Measurements from ENCODE around the gene CCDC97.
"Not testable (repeated sequence)": the region's sequence is repeated elsewhere in the genome, so short reads cannot be mapped to it uniquely, and the experiment has no call there.

The CCDC97 gene
- long read RNA-seq, donor 1, transcript CCDC97-201 (5 exons, 3,322 nt) = major isoform, 10 of 10 reads
- long read RNA-seq, donor 1, partial matches to known transcripts = 0 of 10 reads
- long read RNA-seq, donor 1, other reads (novel, unspliced or antisense) = 0 of 10 reads
- long read RNA-seq, donor 2, partial matches to known transcripts = 0 of 2 reads
- long read RNA-seq, donor 2, other reads (novel, unspliced or antisense) = 0 of 2 reads
- long read RNA-seq, donor 3 = 0 reads
- long read RNA-seq, donor 4, partial matches to known transcripts = 0 of 3 reads
- long read RNA-seq, donor 4, other reads (novel, unspliced or antisense) = 0 of 3 reads
- long read RNA-seq, donor 5, transcript CCDC97-201 (5 exons, 3,322 nt) = major isoform, 7 of 8 reads
- long read RNA-seq, donor 5, partial matches to known transcripts = 0 of 8 reads
- long read RNA-seq, donor 5, other reads (novel, unspliced or antisense) = 0 of 8 reads
- long read RNA-seq, donor 6, transcript CCDC97-201 (5 exons, 3,322 nt) = major isoform, 9 of 9 reads
- long read RNA-seq, donor 6, partial matches to known transcripts = 0 of 9 reads
- long read RNA-seq, donor 6, other reads (novel, unspliced or antisense) = 0 of 9 reads
- long read RNA-seq, donor 7 = 0 reads
- long read RNA-seq, donor 8, partial matches to known transcripts = 0 of 1 reads
- long read RNA-seq, donor 8, other reads (novel, unspliced or antisense) = 0 of 1 reads

DNA sequence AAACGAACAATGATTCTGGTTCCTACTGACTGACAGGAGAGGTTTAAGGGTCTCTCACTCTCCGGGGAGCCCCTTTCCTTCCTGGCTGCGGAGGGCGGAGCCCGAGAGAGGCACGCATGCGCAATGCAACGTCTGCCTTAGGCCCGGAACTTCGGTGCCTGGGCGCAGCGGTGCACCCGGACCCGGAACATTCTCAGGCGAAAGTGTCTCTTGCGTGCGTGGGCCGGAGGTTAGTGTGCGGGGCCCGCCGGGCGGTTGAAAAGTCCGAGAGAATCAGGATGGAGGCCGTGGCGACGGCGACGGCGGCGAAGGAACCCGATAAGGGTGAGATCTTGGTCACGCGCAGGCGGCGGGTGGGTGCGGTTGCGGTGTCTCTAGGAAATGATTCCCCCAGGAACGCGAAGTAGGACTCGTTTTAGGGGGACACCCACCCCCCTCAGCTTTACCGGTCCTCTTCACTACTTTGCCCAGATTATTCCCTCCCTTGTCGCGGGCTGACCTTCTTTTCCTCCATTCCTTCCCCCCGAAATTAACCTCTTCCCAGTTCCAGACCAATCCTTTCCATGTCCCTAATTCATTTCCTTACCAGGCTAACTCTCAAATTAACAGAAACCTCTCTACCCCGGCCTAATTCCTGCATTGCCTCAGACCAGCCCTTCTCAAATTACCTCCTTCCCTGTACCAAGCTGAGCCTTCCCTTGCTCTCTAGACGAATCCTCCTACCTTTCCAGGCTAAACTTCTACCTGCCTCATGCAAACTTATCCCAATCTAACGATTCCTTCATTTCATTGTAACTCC, at the start of gene CCDC97:
Gene CCDC97, plus strand, starts transcription at position 140 of the 799 bp plus-strand sequence. Its CDS starts 139 bp downstream, at position 279.
- DNase-seq = peak; percentile 99

DNA sequence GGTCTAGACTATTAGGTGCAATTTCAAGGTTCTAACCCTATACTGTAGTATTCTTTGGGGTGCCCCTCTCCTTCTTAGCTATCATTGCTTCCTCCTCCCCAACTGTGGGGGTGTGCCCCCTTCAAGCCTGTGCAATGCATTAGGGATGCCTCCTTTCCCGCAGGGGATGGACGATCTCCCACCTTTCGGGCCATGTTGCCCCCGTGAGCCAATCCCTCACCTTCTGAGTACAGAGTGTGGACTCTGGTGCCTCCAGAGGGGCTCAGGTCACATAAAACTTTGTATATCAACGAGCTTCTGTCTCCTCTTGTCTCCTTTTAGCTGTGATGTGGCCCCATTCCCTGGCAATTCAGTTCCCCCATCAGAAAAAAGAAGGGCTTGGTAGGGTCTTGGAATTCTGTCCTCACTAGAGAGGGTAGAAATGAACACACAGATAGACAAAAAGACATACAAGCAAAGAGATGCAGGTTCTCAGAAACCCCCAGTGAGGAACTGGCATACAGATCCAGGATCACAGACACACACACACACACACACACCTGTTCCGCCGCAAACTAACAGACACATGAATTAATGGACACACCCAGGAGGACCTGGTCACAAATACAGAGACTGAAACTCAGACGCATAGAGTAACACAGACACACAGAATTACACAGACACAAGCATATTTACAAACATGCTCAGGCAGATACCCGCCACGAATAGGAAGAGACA, 48.3 kb upstream of the CCDC97 start:
- DNase-seq = no peak

DNA sequence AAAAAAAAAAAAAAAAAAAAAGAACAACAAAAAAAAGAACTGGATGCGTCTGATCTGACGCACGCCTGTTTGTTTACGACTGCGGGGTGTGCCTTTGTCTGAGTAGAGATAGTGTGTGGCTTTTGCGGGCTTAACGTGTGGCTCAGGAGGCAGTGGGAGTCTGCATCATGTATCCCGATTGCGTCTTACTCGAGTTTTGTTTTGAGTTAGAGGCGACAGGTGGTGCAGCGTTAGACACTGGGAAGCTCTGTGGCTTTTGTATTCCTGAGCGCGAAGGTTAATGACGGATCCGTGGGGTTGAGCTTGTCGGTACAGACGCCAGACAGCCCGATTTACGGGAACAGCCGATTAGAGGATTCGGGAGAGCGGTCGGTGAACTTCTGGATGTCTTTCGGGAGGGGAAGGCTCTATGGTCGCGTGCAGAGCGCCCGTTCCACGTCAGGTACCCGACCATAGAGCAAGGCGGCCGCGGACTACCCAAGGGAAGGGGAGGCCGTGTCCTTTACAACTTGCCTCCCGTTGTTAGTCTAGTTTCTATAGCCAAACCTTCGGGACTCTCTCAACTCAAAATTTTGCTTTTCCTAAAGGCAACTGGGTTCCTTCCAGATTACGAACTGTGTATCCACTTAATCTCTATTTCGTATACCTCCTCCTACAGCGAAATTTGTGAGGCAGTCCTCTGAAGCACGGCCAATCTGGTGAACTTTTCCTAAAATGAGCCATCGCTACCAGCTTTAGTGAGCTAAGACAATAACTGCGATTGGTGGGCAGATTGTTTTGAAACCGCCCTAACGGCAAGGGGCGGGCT, 46.7 kb upstream of the CCDC97 start:
- DNase-seq = peak; percentile 93

DNA sequence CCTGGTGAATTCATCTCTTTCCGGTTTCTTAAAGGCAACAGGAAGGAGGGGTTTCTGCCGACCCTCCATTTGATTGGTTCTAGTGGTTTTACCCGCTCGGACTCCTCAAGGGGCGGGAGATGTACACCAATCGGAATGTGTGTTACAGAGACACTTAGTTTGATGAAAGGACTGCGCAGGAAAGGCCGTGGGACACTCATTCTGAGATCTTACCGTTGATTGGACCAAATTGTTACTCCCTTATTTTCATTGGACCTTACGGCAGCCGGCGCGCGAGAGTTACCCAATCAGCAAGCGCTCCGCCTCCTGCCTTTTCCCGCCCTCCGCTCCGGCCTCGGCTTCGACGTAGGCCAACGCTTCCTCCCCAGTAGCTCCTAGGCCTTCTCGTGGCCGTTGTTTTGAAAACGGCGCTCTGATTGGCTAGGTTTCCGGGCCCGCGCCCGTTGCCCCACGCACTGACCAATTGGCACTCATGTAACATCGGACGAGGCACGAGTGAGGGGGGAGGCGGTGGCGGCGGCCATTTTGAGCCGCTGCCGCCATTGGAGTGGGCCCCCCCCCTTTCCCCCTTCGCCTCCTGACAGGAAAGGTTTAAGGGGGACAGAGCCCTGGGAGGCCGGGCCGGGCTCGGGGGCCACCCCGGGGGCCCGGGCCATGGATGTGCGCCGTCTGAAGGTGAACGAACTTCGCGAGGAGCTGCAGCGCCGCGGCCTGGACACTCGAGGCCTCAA, 46.0 kb upstream of the CCDC97 start, which contains the start of gene HNRNPUL1:
Gene HNRNPUL1, plus strand, starts transcription at position 523 of the 731 bp plus-strand sequence. Its CDS starts 132 bp downstream, at position 655.
- DNase-seq = peak; percentile 100

DNA sequence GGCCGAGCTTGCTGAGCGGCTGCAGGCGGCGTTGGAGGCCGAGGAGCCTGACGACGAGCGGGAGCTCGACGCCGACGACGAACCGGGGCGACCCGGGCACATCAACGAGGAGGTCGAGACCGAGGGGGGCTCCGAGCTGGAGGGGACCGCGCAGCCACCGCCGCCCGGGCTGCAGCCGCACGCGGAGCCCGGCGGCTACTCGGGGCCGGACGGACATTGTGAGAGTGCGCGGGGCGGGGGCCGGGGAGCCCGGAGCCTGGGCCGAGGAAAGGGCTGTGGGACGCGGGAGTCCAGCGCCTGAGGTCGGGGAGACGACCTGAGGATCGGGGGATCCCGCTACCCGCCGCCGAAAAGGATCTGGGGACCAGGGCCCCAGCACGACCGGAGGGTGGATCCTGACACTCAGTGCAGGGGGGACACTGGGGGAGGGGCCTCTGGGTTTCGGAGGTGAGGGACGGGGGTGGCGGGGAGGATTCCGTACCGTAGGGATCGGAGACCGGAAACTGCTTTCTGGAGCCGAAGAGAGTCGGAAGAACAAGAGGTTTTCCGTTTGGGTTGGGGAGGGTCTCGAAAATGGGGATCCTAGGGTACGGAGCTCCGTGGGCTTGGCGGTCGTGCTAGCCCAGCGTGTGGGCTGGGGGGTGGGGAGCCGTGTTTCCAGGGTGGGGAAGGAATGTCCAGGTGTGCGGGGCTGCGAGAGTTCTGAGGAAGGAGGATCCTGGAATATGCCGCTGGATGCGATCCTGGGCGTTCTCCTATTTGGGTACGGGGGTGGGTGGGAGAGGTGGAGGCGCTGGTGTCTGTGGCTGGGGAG, 45.2 kb upstream of the CCDC97 start:
- no peak for DNase-seq

DNA sequence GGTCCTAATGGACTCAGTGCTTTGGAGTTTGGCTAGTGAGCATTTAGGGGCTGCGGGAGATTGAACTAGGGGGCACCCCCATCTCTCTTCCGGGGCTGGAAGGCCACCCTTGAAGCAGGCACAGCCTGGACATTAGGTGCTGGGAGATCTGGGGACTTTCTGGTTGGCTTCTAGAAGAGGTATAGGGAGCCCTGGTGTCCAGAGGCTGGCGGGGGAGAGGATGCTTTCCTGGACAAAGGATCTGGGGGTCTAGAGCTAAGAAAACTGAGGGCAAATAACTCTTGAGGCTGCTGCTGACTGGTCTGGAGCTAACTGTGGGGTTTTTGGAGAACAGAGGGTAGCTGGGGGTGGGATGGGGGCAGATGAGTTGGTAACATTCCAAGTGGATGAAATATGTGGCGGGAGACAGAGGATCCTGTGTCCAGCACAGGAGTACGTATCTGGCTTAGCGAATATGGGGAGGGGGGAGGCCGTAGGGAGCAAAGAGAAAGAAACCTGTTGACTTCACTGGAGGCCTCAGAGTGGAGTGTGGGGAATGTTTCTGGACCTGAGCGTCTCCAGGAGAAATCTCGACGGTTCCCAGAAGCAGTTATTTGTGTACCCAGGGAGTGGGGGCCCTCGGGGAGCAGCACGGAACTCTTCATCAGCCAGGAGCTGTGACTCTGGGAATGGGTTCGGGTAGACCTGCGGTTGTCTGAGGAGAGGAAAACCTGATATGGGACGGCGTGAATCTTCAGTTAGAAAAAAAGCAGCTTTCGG, 44.4 kb upstream of the CCDC97 start:
- peak; percentile 63 for DNase-seq

DNA sequence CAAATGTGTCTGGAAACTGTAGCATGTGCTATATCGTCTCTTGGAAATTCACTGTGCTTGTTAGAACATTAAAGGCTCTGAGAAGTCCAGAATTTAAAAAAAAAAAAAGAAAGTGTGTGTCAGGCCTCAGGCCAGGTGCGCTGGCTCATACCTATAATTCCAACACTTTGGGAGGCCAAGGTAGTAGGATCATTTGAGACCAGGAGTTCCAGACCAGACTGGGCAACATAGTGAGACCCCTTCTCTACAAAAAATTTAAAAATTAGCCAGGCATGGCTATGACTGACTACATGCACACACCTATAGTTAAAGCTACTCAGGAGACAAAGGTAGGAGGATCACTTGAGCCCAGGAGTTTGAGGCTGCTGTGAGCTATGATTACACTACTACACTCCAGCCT, 40.9 kb upstream of the CCDC97 start:
- no peak for DNase-seq

DNA sequence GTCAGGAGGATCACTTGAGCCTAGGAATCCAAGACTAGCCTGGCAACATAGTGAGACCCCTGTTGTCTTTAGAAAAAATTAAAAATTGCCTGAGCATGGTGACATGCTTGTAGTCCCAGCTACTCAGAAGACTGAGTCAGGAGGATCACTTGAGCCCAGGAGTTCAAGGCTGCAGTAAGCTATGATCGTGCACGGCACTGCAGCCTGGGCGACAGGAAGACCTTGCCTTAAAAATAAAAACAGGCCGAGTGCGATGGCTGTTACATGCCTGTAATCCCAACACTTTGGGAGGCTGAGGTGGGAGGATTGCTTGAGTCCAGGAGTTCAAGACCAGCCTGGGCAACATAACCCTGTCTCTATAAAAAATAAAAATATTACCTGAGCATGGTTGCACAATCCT, 40.4 kb upstream of the CCDC97 start:
- no peak for DNase-seq

DNA sequence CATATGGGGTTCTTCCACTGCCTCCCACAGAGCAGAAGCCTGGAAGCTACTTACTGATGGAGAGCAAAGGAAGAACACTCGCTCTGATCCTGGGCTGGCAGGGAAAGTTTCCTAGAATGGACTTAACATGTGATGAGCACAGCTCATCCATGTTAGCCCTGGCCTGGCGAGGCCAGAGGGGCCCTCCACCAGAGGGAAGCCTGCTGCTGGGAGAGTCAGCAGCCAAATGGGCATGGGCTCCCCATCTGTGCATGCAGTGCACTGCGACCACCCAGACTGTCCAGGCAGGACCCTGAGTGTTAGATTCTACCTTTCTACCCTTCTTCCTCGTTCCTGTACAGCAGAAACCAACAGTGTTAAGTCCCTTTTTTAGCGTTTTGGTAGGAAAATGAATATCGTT, 36.9 kb upstream of the CCDC97 start:
- DNase-seq = no peak

DNA sequence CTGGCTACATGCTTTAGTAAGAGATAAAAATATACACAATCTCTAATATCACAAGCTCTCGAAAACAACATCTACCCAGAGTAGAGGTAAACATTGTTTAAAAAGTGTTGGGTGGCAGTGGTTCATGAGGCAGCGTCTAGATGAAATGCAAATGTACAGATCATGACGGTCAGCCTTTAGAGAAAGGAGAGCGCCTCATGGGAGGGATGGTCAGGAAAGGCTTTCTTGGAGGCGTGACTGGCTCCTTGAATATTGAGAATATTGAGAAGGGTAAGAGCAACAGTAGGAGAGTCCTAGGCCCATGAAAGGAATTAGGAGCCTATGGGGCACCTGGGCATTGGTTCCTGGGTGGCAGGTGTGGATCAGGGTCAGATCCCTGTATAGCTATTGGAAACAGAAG, 35.2 kb upstream of the CCDC97 start:
- DNase-seq = no peak

DNA sequence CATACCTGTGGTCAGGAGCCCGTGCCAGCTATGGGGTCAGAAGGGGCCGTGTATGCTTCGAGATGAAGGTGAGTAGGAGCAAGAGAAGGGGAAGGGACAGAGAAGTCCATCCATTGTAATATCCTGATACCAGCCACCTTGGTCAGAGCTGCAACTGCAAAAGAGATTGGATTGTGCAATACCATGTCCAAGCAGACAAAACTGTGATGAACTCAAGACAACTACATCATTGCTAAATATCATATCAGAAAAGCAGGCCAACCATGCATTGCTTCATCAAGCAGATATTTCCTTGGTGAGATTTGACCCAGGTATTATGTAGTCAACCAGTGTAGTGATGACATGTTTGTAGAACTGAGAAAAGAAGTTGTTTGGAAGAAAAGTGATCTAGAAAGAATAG, 33.7 kb upstream of the CCDC97 start:
- no peak for DNase-seq

DNA sequence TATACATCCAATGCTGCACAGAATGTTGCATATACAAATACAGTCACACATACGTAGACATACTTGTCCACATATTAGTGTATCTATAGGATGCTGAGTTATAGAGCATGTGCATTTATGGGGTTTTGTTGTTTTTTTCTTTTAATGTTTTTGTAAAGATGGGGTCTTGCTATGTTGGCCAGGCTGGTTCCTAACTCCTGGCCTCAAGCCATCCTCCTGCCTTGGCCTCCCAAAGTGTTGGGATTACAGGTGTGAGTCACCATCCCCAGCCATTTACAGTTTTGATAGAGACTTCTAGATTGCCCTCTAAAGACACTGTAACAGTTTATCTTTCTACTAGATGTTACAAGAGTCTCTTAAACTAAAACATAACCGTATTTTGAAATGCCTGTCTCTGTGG, 31.5 kb upstream of the CCDC97 start:
- no peak for DNase-seq

DNA sequence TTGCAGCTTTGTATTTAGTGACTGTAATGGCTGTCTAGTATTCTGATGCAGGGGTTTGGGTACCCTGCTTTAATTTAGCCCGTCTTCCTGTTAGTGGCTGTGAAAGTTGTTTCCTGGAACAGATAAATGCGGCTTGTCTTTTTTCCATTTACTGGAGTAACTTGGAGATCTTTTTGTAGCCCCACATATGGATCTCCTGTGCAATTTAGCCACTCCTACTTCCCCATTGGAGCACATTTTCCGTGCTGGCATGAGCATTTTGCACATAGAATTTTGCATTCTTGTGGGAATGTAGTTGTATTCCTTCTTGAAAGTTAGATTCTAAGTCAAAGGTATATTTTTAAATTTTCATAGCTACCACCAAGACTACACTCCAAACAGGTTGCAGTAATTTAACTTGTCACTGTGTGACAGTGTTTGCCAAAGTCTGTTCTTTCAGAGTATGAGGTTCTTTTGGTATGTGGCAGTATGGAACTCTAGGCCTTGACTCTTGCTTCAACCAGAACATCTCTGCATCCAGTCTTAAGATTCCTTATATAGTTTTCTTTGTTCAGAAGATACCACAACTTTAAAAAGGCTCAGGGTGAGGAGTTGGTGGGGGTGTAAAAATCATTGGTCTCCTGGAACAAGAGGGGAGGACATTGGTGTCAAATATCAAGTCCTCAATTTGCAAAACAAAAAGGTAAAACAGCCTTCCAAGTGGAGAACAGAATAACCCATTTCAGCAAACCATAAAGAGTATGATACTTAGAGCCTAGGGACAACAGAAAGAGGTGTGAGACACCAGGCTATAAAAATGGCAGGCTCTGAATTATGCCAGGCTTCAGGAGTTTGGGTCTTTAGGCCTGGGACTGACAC, 21.1 kb upstream of the CCDC97 start:
- no peak for DNase-seq

DNA sequence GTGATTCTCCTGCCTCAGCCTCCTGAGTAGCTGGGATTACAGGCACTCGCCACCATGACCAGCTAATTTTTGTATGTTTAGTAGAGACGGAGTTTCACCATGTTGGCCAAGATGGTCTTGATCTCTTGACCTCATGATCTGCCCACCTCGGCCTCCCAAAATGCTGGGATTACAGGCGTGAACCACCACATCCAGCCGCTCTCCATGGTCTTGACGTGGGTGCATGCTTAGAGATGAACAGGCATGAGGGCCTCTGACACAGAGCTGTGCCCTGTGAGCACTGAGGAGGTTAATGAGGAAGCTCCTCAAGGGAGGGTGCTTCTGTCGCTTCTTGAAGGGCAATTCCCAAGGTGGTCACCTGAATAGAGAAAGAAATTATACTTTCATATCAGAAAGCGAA, 20.2 kb upstream of the CCDC97 start:
- not testable (repeated sequence) for DNase-seq

DNA sequence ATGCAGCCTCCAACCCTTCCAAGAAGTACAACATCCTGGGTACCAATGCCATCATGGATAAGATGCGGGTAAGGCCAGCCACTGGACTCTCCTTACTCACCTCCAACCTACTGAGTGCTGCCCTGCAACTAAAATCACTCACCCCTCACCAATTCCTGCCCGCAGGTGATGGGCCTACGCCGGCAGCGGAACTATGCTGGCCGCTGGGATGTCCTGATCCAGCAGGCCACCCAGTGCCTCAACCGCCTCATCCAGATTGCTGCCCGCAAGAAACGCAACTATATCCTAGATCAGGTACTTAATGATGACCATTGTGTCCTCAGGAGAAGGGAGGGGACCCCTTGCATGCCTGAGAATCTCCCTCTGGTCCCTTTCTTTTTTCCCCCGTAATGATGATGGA, 15.6 kb upstream of the CCDC97 start:
- no peak for DNase-seq

DNA sequence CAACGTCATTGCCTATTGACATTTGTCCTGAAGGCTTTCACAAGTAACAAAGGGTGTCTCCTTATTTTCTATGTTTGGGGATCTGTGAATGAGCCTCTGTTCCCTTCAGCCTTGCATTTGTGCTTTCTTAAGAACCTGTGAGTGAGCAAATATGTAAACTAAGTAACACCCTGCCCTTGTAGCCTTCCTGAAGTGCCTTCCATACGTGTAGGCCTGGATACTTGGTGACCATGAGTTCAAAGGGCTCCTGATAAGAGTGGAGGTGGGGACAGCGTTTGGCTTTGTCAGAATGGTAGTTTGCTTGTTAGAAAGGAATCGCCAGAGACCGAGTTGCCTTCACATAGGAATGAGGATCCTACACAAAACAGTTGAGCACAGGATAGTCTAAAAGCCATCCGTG, 14.5 kb upstream of the CCDC97 start:
- DNase-seq = no peak

DNA sequence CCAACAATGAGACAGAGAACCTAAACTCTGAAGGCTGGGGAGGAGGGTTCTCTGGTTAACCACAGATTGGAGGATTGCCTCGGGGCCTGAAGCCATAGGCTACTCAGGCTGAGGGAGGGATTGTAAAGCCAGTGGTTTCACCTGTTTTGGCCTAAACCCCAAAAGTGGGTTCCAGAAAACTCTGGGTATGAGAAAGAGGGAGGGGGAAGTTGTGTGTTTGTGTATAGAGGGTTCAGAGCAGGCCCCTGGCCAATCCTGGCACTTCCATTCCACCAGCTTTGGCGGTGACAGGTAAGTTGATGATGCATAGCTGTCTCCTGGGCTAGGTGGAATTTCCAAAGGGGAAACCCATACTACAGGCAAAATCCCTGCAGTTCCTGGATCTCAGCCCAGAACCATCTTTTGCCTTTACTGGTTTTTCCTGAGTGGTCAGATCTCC, 13.5 kb upstream of the CCDC97 start:
- no peak for DNase-seq

Measured in right kidney (tissue), 9 donors.